GM12864 (cell line): Measurements from ENCODE around the gene FTCDNL1.

Experiments used
- DNase-seq: peaks from one replicate; pipeline ENCODE4 v3.0.0-alpha.2; 2011; ENCODE audit warnings: low read depth
- H3K4me3 ChIP-seq: 2 replicates; pipeline ENCODE4 v1.5.1; 2011; ENCODE audit warnings: mild to moderate bottlenecking, low read depth, low read length, control low read depth
- TF ChIP-seq, protein P1 (sequence below): IDR thresholded peaks from 2 replicates; pipeline ENCODE4 v1.5.1; 2011; ENCODE audit warnings: low read depth, mild to moderate bottlenecking, moderate library complexity, low read length, control low read depth, inconsistent platforms; ENCODE audit errors: missing control alignments

Gene FTCDNL1

GRCh38 chr2:199842631-199843395 is 8.2 kb downstream of the FTCDNL1 start:
- TF ChIP-seq, protein P1, sequence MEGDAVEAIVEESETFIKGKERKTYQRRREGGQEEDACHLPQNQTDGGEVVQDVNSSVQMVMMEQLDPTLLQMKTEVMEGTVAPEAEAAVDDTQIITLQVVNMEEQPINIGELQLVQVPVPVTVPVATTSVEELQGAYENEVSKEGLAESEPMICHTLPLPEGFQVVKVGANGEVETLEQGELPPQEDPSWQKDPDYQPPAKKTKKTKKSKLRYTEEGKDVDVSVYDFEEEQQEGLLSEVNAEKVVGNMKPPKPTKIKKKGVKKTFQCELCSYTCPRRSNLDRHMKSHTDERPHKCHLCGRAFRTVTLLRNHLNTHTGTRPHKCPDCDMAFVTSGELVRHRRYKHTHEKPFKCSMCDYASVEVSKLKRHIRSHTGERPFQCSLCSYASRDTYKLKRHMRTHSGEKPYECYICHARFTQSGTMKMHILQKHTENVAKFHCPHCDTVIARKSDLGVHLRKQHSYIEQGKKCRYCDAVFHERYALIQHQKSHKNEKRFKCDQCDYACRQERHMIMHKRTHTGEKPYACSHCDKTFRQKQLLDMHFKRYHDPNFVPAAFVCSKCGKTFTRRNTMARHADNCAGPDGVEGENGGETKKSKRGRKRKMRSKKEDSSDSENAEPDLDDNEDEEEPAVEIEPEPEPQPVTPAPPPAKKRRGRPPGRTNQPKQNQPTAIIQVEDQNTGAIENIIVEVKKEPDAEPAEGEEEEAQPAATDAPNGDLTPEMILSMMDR: no peak
- no peak overlapping the region for H3K4me3 ChIP-seq
- no peak for DNase-seq

GRCh38 chr2:199841409-199841808 is 9.6 kb downstream of the FTCDNL1 start:
- TF ChIP-seq, protein P1: no peak
- no peak for DNase-seq
- no peak overlapping the region for H3K4me3 ChIP-seq

DNA sequence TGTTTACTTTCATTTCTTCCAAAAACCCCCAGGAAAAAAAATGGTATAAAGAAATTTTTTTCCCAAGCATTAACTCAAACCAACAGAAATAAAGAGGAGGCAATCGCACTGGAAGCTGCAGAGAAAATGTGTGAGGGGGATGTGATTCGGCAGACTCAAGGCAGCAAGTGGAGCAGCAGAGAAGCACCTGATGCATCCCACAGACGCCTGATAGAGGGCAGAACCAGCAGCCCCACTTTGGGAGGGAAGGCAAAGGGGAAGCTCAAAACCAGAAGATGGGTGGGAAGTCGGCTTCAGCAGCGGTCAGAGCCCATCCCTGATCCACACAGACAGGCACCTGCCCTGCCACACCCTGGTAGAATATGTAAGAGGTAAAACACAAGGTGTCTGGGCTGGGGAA is 12.6 kb downstream of the FTCDNL1 start:
- TF ChIP-seq, protein P1: no peak
- no peak overlapping the region for H3K4me3 ChIP-seq
- DNase-seq: no peak

GRCh38 chr2:199836943-199837342 is 14.0 kb downstream of the FTCDNL1 start:
- no peak for DNase-seq
- no peak overlapping the region for H3K4me3 ChIP-seq
- TF ChIP-seq, protein P1: no peak

- no peak overlapping the region for H3K4me3 ChIP-seq
- TF ChIP-seq, protein P1: no peak
- DNase-seq: no peak
These were observed 17.5 kb downstream of the FTCDNL1 start for GRCh38 chr2:199833525-199833924.

- H3K4me3 ChIP-seq: no peak overlapping the region
- TF ChIP-seq, protein P1: no peak
- no peak for DNase-seq
These were observed 20.5 kb downstream of the FTCDNL1 start for GRCh38 chr2:199830531-199830930.

- TF ChIP-seq, protein P1: no peak
- H3K4me3 ChIP-seq: no peak overlapping the region
- DNase-seq: no peak
These were observed 21.4 kb downstream of the FTCDNL1 start for GRCh38 chr2:199829628-199830027.
